Astrocyte (in vitro differentiated cells and primary cell): ENCODE results near the gene NSMF. TPM values are rescaled to one million over a fixed set of nuclear protein-coding genes. Genes with fewer than 3 reads are reported as not detected.

ENCODE experiments used
- DNase-seq: peaks from one replicate; pipeline ENCODE4 v3.0.0-alpha.2; 2010; ENCODE audit warnings: low read depth
- FAIRE-seq: peaks from 2 replicates; lab custom pipeline; 2011; peaks lifted over from hg19 to GRCh38; lab: Jason Lieb, UNC
- H2AFZ ChIP-seq: 2 replicates; pipeline ENCODE4 v1.6.0; 2012; ENCODE audit warnings: low read depth, low read length, inconsistent platforms
- H3K27ac ChIP-seq: 2 replicates; pipeline ENCODE4 v1.5.1; 2011; ENCODE audit warnings: low read depth, low read length, inconsistent platforms
- H3K27me3 ChIP-seq: 2 replicates; pipeline ENCODE4 v1.6.0; 2011; ENCODE audit warnings: low read length, inconsistent platforms; ENCODE audit not compliant: insufficient read depth
- H3K36me3 ChIP-seq: 2 replicates; pipeline ENCODE4 v1.5.1; 2011; ENCODE audit warnings: low read length, inconsistent platforms; ENCODE audit not compliant: insufficient read depth
- H3K4me1 ChIP-seq: 2 replicates; pipeline ENCODE4 v1.5.1; 2011; ENCODE audit warnings: low read length, inconsistent platforms; ENCODE audit not compliant: insufficient read depth
- H3K4me2 ChIP-seq: 2 replicates; pipeline ENCODE4 v1.6.0; 2012; ENCODE audit warnings: low read length, inconsistent platforms
- H3K4me3 ChIP-seq: 2 replicates; pipeline ENCODE4 v1.5.1; 2011; ENCODE audit warnings: low read depth, mild to moderate bottlenecking, low read length, inconsistent platforms; ENCODE audit not compliant: insufficient read depth
- H3K79me2 ChIP-seq: 2 replicates; pipeline ENCODE4 v1.6.0; 2012; ENCODE audit warnings: mild to moderate bottlenecking, low read length, inconsistent platforms; ENCODE audit not compliant: insufficient read depth
- H3K9ac ChIP-seq: 2 replicates; pipeline ENCODE4 v1.6.0; 2012; ENCODE audit warnings: mild to moderate bottlenecking, low read length, inconsistent platforms
- H3K9me3 ChIP-seq: 2 replicates; pipeline ENCODE4 v1.5.1; 2012; ENCODE audit warnings: low read depth, mild to moderate bottlenecking, low read length, inconsistent platforms; ENCODE audit not compliant: insufficient read depth
- H4K20me1 ChIP-seq: 2 replicates; pipeline ENCODE4 v1.6.0; 2012; ENCODE audit warnings: low read length, inconsistent platforms; ENCODE audit not compliant: insufficient read depth
- H3K27ac Mint-ChIP-seq: one replicate; pipeline ENCODE4 v1.8.0; 2021; ENCODE audit warnings: mild to moderate bottlenecking, mixed read lengths; ENCODE audit not compliant: unreplicated experiment
- H3K27me3 Mint-ChIP-seq: one replicate; pipeline ENCODE4 v1.8.0; 2021; ENCODE audit warnings: low read depth, mixed read lengths; ENCODE audit not compliant: unreplicated experiment
- H3K36me3 Mint-ChIP-seq: one replicate; pipeline ENCODE4 v1.8.0; 2021; ENCODE audit warnings: low read depth, mixed read lengths; ENCODE audit not compliant: unreplicated experiment
- H3K4me1 Mint-ChIP-seq: one replicate; pipeline ENCODE4 v1.8.0; 2021; ENCODE audit warnings: low read depth, mixed read lengths; ENCODE audit not compliant: unreplicated experiment
- H3K4me3 Mint-ChIP-seq: one replicate; pipeline ENCODE4 v1.8.0; 2021; ENCODE audit warnings: mild to moderate bottlenecking, moderate library complexity, mixed read lengths; ENCODE audit not compliant: unreplicated experiment
- H3K9me3 Mint-ChIP-seq: one replicate; pipeline ENCODE4 v1.8.0; 2021; ENCODE audit warnings: mild to moderate bottlenecking, mixed read lengths; ENCODE audit not compliant: unreplicated experiment
- CTCF ChIP-seq: IDR thresholded peaks from 2 replicates; pipeline ENCODE4 v1.5.1; 2011; ENCODE audit warnings: low read depth, mild to moderate bottlenecking, inconsistent platforms, low read length, moderate library complexity; ENCODE audit not compliant: insufficient read depth
- EZH2 ChIP-seq: IDR thresholded peaks from 2 replicates; pipeline ENCODE4 v1.6.1; 2012; ENCODE audit warnings: mild to moderate bottlenecking, low read length, inconsistent platforms; ENCODE audit not compliant: insufficient read depth
- total RNA-seq: library from RNA; stranded (reverse); gene quantifications from 2 replicates; pipeline ENCODE4 v1.2.1, GENCODE V29; 2021

Gene NSMF
- total RNA-seq, 1 donor from 2014 or later = 50.5 TPM

- FAIRE-seq = no peak
Measured at GRCh38 chr9:137477778-137478612, 18.9 kb upstream of the NSMF start.

GRCh38 chr9:137476856-137477255 lies 17.7 kb upstream of the NSMF start:
- FAIRE-seq = no peak

More at GRCh38 chr9:137477778-137478612, 18.9 kb upstream of the NSMF start:
- no peak overlapping the region for H3K9ac ChIP-seq
- DNase-seq = no peak
- no peak overlapping the region for H3K4me2 ChIP-seq
- TF ChIP-seq CTCF = no peak
- Mint-ChIP-seq H3K4me1 (peaks cover 7% of the 10 kb centered on the region), H3K9me3 (peaks cover 13% of the 10 kb centered on the region), H3K27me3 (peaks cover 8% of the 10 kb centered on the region), H3K4me3 (no peak overlapping the region), H3K27ac (no peak overlapping the region), H3K36me3 (peaks cover 6% of the 10 kb centered on the region)
- peaks cover 7% of the 10 kb centered on the region for H3K9me3 ChIP-seq
- H3K36me3 ChIP-seq = no peaks in the 10 kb centered on the region
- no peak overlapping the region for H3K4me3 ChIP-seq
- H3K27me3 ChIP-seq = no peaks in the 10 kb centered on the region
- H4K20me1 ChIP-seq = no peaks in the 10 kb centered on the region
- no peak overlapping the region for H2AFZ ChIP-seq
- H3K27ac ChIP-seq = no peak overlapping the region
- peaks cover 10% of the 10 kb centered on the region for H3K4me1 ChIP-seq
- H3K79me2 ChIP-seq = no peaks in the 10 kb centered on the region

More at GRCh38 chr9:137476856-137477255, 17.7 kb upstream of the NSMF start:
- H2AFZ ChIP-seq = no peak overlapping the region
- no peak overlapping the region for H3K27ac ChIP-seq
- peaks cover 13% of the 10 kb centered on the region for H3K9me3 Mint-ChIP-seq
- H3K36me3 ChIP-seq = no peaks in the 10 kb centered on the region
- H3K27me3 Mint-ChIP-seq = peaks cover 9% of the 10 kb centered on the region
- TF ChIP-seq EZH2 (no peak), CTCF (no peak)
- no peak overlapping the region for H3K27ac Mint-ChIP-seq
- H3K4me1 ChIP-seq = no peaks in the 10 kb centered on the region
- H3K9me3 ChIP-seq = peaks cover 7% of the 10 kb centered on the region
- H3K4me1 Mint-ChIP-seq = peaks cover 2% of the 10 kb centered on the region
- H3K4me2 ChIP-seq = no peak overlapping the region
- no peak overlapping the region for H3K9ac ChIP-seq
- no peak overlapping the region for H3K4me3 ChIP-seq
- no peak overlapping the region for H3K4me3 Mint-ChIP-seq
- no peak for DNase-seq
- peaks cover 6% of the 10 kb centered on the region for H3K36me3 Mint-ChIP-seq
- H3K79me2 ChIP-seq = no peaks in the 10 kb centered on the region
- H3K27me3 ChIP-seq = no peaks in the 10 kb centered on the region
- H4K20me1 ChIP-seq = no peaks in the 10 kb centered on the region
